HG03139 (cell line): ENCODE data around the gene STX7.
A peak's percentile ranks its signal among the peaks of the same experiment; 100 is the strongest.

Experiments used
- ATAC-seq: cut with Tn5 transposase; IDR thresholded peaks from one replicate; pipeline ENCODE4 v1.9.1; 2021; ENCODE audit not compliant: unreplicated experiment

Gene STX7

DNA sequence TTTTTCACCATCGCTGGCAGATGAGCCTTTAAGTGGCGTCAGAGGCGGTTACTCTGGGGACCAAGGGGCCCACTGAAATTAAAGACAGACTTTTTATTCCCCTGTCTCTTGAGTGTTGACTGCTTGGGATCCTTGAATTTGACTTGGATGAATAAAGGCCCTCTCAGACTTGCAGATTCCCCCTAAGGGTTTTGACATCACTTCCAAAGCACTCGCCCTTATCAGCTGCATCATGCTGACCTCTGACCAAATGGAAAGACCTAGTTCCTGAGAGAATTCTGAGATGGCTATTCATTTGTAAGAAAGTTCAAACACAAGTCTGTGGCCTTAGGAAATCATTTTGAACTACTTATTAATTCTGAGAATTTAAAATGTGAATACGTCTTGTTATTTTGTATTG is 98.2 kb downstream of the STX7 start:
- ATAC-seq: no peak

GRCh38 chr6:132414322-132414721 is 98.6 kb downstream of the STX7 start:
- no peak for ATAC-seq

DNA sequence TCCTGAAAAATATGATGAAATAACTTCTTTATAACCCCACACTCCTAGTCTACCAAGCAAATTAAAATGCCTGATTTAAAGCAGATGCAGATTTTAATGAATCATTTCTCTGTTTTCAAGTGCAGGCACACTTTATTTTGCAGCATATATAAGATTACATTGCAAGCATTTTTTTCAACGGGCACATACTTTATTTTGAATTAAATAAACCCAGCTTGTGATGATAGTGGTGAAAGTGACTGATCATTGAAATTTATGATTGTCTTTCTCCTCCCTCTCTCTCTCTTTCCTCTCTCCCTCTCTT is 99.5 kb downstream of the STX7 start:
- ATAC-seq: no peak

GRCh38 chr6:132412656-132413498 is 100.0 kb downstream of the STX7 start:
- no peak for ATAC-seq

GRCh38 chr6:132411296-132411695 is 101.6 kb downstream of the STX7 start:
- no peak for ATAC-seq

DNA sequence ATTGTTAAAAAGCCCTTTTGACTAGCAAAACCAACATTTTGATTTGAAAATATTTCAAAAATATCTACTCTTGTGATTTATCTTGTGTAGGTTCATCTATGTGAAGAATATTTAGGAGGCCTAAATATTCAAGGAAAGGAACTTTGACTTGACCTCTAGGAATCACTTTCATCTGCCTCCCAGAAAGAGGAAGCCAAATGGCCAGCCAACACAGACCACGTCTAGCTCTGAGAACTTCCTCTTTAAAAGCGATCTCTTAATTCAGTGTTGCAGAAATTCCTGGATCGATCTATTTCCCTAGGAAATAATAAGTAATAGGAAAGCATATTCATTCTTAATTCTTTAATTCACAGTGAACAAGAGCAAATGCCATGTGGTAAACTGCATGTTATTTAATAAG is 102.1 kb downstream of the STX7 start:
- ATAC-seq: no peak

DNA sequence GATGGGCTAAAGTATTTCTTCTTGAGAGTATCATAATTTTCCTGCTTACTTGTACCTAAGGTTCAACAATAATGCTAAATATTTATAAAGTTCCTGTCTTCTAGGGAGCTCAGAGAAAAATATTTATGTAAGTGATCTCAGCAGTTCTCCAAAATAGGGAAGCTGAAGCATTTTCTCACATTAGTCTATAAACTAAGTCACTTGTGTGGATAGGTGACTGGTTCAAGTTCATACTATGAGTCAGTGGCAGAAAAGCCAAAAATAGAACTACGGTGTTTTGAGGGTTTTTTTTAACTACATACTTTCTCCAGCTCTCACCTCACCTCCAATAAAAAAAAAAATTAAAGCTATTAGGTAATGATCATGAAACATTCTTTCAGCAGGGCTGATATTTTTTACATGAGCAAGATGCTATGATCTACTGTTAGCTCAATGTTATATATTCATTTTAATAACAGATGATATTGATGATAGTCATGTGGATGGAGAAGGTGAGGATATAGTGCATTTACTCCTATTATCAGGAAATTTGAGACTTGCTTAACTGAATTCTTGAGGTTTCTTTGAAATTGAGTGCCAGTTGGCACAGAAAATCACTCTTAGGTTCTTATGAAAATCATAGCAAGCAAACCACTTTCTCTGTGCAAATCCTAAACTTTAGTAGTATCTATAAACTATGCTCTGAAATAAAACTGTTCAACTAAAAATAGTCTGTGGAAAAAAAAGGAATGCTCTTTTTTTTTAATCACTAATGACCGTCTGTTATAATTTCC is 107.6 kb downstream of the STX7 start:
- ATAC-seq: peak; percentile 46

- peak; percentile 5 for ATAC-seq
These were observed 108.2 kb downstream of the STX7 start for GRCh38 chr6:132404736-132405135.

- no peak for ATAC-seq
These were observed 108.6 kb downstream of the STX7 start for GRCh38 chr6:132404330-132404729.

DNA sequence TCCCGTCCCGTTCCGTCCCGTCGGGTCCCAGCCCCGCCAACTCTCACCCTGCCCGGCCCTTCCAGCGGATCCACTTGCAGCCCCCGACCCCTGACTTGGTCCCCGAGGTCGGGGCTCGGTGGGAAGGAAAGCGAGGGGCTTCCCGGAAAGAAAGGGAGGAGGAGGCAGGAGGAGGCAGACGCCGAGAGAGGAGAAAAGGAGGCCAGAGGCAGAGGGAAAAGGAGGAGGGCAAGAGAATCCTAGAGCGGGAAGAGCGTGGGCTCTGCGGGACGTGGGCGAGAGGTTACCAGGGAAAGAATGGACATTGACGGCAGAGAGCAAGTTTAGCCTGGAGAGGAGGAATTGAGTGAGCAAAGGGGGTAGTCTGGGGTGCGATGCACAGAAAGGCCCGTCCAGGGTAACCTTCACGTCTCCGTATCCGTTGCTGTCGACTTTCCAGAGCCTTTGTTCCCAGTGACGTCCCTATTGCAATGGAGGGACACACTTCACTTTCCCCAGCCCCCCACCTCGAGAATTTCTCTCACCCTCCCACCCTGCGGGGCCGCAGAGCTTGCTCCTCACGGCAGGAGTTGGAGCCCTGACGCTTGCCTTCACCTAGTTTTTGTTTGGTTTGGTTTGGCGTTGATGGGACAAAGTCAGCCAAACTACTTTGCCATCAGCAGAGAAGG is 111.2 kb downstream of the STX7 start:
- no peak for ATAC-seq

GRCh38 chr6:132400883-132401617 is 111.9 kb downstream of the STX7 start, which contains the start of gene MOXD1:
Gene MOXD1, minus strand, starts transcription at chr6:132401475. Its CDS starts 49 bp downstream, at chr6:132401426.
- ATAC-seq: peak; percentile 47

DNA sequence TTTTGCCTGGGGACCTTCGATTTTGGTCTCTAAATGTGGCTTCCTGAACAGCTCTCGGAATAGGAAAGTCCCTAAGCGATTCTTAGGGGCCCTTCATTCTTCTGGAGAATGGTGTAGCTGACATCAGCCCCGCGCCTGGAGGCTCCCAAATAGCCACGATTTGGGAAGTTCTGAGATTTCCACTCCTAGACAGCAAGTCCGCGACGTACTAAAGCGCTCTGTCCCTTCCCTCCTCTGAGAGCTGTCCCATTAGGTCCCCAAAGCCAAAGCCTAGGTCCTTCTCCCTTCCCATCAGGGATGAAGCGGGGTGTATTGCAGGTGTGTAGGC is 112.4 kb downstream of the STX7 start:
- no peak for ATAC-seq

- no peak for ATAC-seq
These were observed 113.4 kb downstream of the STX7 start for GRCh38 chr6:132399376-132400074.
